ENCODE measurements around the gene TDRD10.

TDRD10 gene

DNA sequence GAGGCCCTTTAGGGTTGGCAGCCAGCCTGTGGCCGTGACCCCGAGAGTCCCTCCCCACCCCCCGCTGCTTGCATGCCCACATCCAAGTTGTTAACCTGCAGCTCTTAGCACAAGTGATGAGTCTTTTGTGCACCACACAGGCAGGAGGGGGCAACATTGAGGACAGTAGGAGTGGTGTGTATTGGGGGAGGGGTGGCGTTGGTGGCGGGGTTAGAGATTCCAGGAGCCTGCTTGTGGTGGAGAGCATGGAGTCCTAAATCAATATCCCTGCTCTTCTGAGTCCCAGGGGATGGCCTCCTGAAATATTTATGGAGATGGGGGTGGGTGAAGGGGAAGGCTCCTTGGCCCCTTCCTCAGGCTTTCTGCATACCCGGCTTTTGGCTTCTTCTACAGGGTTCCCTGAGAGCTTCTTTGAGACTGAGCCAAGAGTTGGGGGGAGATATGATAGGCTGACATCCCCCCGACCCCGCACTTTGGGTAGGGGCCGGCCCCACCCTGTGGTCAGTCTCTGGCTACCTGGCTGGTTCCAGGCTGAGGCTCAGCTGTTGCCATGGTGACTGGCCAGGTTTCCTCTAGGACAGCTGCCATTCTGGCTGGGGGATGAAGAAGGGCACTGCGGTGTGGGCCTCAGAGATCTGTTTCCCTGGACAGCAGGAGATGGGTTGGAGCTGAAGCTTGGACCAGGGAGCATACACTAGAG lies 70.6 kb downstream of the TDRD10 start:
- peaks cover 9% of the 10 kb centered on the region for H3K4me1 Mint-ChIP-seq
- H3K4me3 Mint-ChIP-seq = no peak overlapping the region
- DNase-seq (no peak), ATAC-seq (no peak)
- H3K9me3 Mint-ChIP-seq = no peaks in the 10 kb centered on the region
- H3K27ac Mint-ChIP-seq = no peak overlapping the region
- H3K27me3 Mint-ChIP-seq = peaks cover 19% of the 10 kb centered on the region

DNA sequence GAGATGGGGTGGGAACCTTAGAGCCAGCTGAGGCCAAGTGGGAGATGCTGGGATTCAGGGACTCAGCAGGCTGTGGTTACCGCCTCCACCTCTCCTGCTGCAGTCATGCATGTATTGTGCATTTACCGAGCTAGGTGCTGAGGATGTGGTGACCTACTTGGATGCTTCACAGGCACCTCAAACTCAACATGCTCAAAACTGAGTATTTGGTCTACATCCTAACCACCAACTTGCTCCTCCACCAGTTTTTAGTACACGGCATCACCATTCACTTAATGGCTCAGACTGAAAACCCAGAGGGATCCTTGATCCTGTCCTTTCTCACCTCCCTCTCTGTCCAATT lies 71.1 kb downstream of the TDRD10 start:
- no peak for ATAC-seq
- no peak for DNase-seq
- Mint-ChIP-seq H3K27me3 (peaks cover 14% of the 10 kb centered on the region), H3K4me1 (peaks cover 3% of the 10 kb centered on the region), H3K4me3 (no peak overlapping the region), H3K27ac (no peak overlapping the region), H3K9me3 (no peaks in the 10 kb centered on the region)

DNA sequence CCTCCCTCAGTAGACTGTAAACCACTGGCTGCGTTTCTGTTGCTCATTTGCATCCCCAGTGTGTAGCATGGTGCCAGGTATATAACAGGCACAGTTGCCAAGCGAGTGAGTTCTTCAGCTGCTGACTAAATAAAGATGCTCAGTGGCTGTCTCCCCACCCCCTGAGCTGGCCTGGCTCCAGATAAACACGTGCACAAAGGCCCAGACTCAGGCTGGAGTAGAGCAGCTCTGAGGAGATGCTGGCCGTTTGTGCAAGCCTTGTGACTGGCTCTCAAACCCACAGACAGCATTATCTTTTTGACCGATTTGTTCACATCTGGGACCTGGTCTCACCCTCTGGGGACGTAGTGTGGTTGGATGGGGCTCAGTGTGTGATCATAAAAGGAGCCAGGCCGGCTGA lies 72.7 kb downstream of the TDRD10 start:
- Mint-ChIP-seq H3K4me1 (no peaks in the 10 kb centered on the region), H3K9me3 (no peaks in the 10 kb centered on the region), H3K27me3 (peaks cover 4% of the 10 kb centered on the region), H3K27ac (peak overlapping the region in 1 of 2 donors; percentile 0), H3K4me3 (no peak overlapping the region)
- no peak for DNase-seq
- ATAC-seq = peak; percentile 7

DNA sequence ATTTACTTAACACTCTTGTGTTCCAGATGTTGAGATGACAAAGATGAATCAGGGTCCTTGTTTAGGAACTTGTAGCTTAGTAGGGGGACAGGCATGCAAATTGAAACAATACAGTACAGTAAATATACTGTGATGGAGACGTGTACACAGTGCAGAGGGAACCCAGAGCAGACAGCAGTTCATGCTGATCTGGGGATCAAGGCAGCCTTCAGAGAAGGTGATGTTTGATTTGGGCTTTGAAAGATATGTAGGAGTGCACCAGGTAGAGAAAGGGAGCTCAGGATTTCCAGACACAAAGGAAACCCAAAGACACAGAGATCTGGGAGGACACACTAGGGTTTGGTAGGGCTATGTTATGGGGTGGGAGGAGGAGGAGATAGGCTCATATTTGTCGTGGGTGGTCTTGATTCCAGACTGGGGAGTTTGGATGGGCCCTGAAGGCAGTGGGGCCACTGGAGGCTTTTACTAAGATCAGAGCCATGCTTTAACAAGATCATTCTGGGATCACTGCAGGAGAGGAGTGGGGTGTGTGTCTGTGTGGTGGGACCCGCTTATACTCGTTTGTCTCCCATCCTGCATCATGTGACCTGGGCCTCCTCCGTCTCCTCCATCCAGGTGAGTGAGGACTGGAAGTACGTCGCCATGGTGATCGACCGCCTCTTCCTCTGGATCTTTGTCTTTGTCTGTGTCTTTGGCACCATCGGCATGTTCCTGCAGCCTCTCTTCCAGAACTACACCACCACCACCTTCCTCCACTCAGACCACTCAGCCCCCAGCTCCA lies 73.3 kb downstream of the TDRD10 start:
- Mint-ChIP-seq H3K4me1 (no peaks in the 10 kb centered on the region), H3K4me3 (no peak overlapping the region), H3K9me3 (no peaks in the 10 kb centered on the region), H3K27me3 (no peaks in the 10 kb centered on the region), H3K27ac (peak overlapping the region in 1 of 2 donors; percentile 21)
- DNase-seq = no peak
- ATAC-seq = peak; percentile 8

DNA sequence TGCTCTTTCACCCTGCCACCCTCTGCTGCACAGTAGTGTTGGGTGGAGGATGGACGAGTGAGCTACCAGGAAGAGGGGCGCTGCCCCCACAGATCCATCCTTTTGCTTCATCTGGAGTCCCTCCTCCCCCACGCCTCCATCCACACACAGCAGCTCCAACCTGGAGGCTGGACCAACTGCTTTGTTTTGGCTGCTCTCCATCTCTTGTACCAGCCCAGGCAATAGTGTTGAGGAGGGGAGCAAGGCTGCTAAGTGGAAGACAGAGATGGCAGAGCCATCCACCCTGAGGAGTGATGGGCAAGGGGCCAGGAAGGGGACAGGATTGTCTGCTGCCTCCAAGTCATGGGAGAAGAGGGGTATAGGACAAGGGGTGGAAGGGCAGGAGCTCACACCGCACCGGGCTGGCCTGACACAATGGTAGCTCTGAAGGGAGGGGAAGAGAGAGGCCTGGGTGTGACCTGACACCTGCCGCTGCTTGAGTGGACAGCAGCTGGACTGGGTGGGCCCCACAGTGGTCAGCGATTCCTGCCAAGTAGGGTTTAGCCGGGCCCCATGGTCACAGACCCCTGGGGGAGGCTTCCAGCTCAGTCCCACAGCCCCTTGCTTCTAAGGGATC lies 74.0 kb downstream of the TDRD10 start:
- Mint-ChIP-seq H3K9me3 (no peaks in the 10 kb centered on the region), H3K27ac (peak overlapping the region in 1 of 2 donors; percentile 68), H3K27me3 (no peaks in the 10 kb centered on the region), H3K4me3 (no peak overlapping the region), H3K4me1 (no peaks in the 10 kb centered on the region)
- ATAC-seq (peak; percentile 5), DNase-seq (no peak)

- H3K4me1 Mint-ChIP-seq = no peaks in the 10 kb centered on the region
- H3K4me3 Mint-ChIP-seq = no peak overlapping the region
- no peaks in the 10 kb centered on the region for H3K9me3 Mint-ChIP-seq
- no peaks in the 10 kb centered on the region for H3K27me3 Mint-ChIP-seq
- ATAC-seq (no peak), DNase-seq (no peak)
- H3K27ac Mint-ChIP-seq = peak overlapping the region in 1 of 2 donors; percentile 45
Measured at GRCh38 chr1:154577346-154578057, 75.5 kb downstream of the TDRD10 start.

- no peaks in the 10 kb centered on the region for H3K27me3 Mint-ChIP-seq
- no peaks in the 10 kb centered on the region for H3K4me1 Mint-ChIP-seq
- DNase-seq = no peak
- H3K9me3 Mint-ChIP-seq = no peaks in the 10 kb centered on the region
- no peak for ATAC-seq
- H3K4me3 Mint-ChIP-seq = no peak overlapping the region
- peak overlapping the region in 1 of 2 donors; percentile 45 for H3K27ac Mint-ChIP-seq
Measured at GRCh38 chr1:154578058-154578418, 76.0 kb downstream of the TDRD10 start.

GRCh38 chr1:154579374-154579773 lies 77.4 kb downstream of the TDRD10 start:
- H3K27me3 Mint-ChIP-seq = no peaks in the 10 kb centered on the region
- DNase-seq (no peak), ATAC-seq (no peak)
- no peaks in the 10 kb centered on the region for H3K9me3 Mint-ChIP-seq
- H3K27ac Mint-ChIP-seq = no peak overlapping the region
- no peaks in the 10 kb centered on the region for H3K4me1 Mint-ChIP-seq
- no peak overlapping the region for H3K4me3 Mint-ChIP-seq

DNA sequence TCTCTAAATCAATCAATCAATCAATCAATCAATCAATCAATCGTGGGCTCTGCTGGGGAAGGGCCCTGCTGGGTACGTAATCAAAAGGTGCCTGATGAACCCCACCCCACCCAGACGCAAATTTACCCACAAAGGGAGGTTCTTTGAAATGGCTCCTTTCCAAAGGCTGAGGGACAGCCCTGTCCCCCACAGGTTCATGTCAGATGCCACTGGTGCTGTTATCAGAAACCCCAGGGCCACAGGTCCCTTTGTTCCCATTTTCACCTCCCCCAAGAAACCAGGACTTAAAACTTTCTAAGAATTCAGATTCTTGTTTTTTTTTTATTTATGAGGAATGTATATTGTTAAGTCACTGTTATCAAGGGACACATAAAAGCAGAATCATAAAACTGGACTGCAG lies 79.7 kb downstream of the TDRD10 start:
- H3K4me1 Mint-ChIP-seq = no peaks in the 10 kb centered on the region

DNA sequence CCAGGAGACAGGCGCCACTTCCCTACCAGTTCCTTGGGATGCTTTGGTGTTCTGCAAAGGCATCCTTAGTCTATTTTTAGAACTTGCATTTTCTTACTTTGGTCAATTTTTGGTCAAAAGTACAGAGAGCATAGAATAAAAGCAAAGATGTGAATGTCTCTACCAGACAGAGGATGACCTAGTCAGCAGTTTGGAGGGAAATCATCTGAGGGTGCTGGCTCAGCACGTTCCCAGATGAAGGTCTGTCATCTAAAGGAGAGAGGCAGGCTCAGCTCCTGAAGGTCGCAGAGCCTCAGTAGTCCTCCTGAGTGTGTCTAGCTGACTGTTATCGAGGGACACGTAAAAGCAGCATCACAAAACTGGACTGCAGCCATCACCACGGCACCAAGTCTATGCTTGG lies 80.9 kb downstream of the TDRD10 start:
- Mint-ChIP-seq H3K27me3 (no peaks in the 10 kb centered on the region), H3K27ac (peak overlapping the region in 1 of 2 donors; percentile 46), H3K4me1 (no peaks in the 10 kb centered on the region), H3K9me3 (no peaks in the 10 kb centered on the region), H3K4me3 (no peak overlapping the region)
- ATAC-seq (no peak), DNase-seq (no peak)

More for the DNA sequence above, 79.7 kb downstream of the TDRD10 start:
- Mint-ChIP-seq H3K27ac (peak overlapping the region in 1 of 2 donors; percentile 55), H3K4me3 (no peak overlapping the region), H3K27me3 (no peaks in the 10 kb centered on the region), H3K9me3 (no peaks in the 10 kb centered on the region)
- DNase-seq (no peak), ATAC-seq (no peak)

GRCh38 chr1:154583773-154584172 lies 81.8 kb downstream of the TDRD10 start:
- Mint-ChIP-seq H3K27ac (peak overlapping the region in 1 of 2 donors; percentile 51), H3K9me3 (no peaks in the 10 kb centered on the region), H3K4me3 (no peak overlapping the region), H3K27me3 (no peaks in the 10 kb centered on the region), H3K4me1 (no peaks in the 10 kb centered on the region)
- ATAC-seq (no peak), DNase-seq (no peak)

DNA sequence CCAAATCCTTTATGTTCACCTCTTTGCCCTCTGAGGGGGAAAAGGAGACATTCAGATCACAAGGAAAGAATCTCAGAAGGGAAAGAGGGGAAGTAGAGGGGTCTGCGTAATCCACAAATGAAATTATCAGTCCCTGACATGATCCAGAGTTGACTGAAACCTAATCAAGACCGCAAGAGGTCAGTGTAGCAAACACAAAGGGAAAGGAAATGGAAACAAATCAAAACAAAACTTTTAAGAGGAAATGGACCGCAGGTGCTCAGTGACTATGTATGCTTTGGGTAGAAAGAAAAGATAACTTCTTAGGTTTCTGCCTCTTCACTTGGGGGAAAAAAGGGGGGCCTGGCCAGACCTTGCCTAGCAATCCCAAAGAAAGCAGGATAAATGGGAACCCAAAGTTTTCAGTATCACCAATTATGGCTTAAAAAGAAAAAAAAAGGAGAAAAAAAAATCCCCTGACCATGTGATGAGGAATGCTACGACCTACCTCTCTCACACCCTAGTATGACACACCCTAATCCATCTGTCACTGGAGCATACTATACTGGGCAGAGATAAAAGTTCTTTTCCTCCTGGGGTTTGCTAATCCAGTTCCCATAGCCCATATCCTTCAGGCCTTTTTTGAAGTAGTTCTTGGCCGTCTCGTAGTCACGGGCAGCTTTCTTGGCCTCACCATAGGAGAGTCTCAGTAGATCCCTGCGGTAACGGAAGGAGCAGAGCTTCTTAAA lies 82.4 kb downstream of the TDRD10 start:
- Mint-ChIP-seq H3K9me3 (no peaks in the 10 kb centered on the region), H3K27ac (peak overlapping the region; percentile 51 to 52), H3K4me1 (no peaks in the 10 kb centered on the region), H3K4me3 (no peak overlapping the region), H3K27me3 (no peaks in the 10 kb centered on the region)
- ATAC-seq (no peak), DNase-seq (no peak)

- Mint-ChIP-seq H3K27ac (peak overlapping the region in 1 of 2 donors; percentile 61), H3K4me1 (peaks cover 2% of the 10 kb centered on the region), H3K9me3 (no peaks in the 10 kb centered on the region), H3K4me3 (no peak overlapping the region), H3K27me3 (no peaks in the 10 kb centered on the region)
- ATAC-seq = no peak
- no peak for DNase-seq
Measured at GRCh38 chr1:154586231-154586630, 84.2 kb downstream of the TDRD10 start.

DNA sequence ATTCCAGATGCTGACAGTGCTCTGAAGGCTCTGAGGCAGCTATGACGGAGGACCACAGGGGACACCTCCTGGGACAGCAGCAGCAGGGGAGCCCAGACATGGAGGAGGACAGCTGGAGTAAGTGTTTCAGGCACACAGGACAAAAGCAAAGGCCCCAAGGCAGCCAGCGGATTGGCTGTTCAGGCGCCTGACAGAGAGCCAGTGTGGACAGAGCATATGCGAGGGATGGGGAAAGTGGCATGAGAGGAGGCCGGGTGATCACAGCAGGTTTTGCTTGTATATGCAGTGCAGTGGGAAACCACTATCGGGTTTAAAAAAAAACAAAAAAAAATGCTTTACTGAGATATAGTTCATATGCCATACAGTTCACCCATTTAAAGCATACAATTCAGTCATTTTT lies 84.6 kb downstream of the TDRD10 start:
- peak overlapping the region in 1 of 2 donors; percentile 61 for H3K27ac Mint-ChIP-seq
- ATAC-seq (no peak), DNase-seq (no peak)
- no peaks in the 10 kb centered on the region for H3K9me3 Mint-ChIP-seq
- peaks cover 4% of the 10 kb centered on the region for H3K4me1 Mint-ChIP-seq
- H3K27me3 Mint-ChIP-seq = no peaks in the 10 kb centered on the region
- H3K4me3 Mint-ChIP-seq = no peak overlapping the region

GRCh38 chr1:154589780-154590179 lies 87.8 kb downstream of the TDRD10 start:
- ATAC-seq (no peak), DNase-seq (no peak)
- no peak overlapping the region for H3K4me3 Mint-ChIP-seq
- peak overlapping the region in 1 of 2 donors; percentile 69 for H3K27ac Mint-ChIP-seq
- H3K9me3 Mint-ChIP-seq = no peaks in the 10 kb centered on the region
- peaks cover 10% of the 10 kb centered on the region for H3K4me1 Mint-ChIP-seq
- H3K27me3 Mint-ChIP-seq = no peaks in the 10 kb centered on the region

Measured in stimulated activated naive CD8-positive, alpha-beta T cell treated with anti-CD3 and anti-CD28 coated beads, Interleukin-15, amount 100 ng/mL, for 72 hours (primary cell).